Ammon's horn (tissue), 1 donor: ENCODE results near the gene CDK17.
"Not testable (repeated sequence)": the region's sequence is repeated elsewhere in the genome, so short reads cannot be mapped to it uniquely, and the experiment has no call there.

Source experiments
- DNase-seq: peaks from one replicate; pipeline ENCODE4 v3.0.0-alpha.2; 2016; ENCODE audit warnings: low spot score

The CDK17 gene

DNA sequence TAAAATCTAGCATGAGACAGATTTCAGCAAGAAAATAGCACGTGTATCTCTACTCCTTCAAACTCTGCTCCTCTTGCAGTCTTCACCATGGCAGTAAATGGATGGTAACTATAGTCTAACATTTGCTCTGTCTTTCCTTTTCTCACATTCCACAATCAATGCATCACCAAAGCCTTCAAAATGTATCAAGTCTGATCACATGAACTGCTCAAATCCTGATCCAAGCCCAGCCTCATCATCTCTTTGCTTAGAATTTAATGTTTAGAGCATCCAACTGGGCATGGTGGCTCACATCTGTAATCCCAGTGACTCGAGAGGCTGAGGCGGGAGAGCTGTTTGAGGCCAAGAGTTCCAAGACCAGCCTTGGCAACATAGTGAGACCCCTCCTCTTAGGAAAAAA lies 45.9 kb downstream of the CDK17 start:
- DNase-seq = no peak

- DNase-seq = peak; percentile 15
Measured at GRCh38 chr12:96352161-96352835, 47.9 kb downstream of the CDK17 start.

DNA sequence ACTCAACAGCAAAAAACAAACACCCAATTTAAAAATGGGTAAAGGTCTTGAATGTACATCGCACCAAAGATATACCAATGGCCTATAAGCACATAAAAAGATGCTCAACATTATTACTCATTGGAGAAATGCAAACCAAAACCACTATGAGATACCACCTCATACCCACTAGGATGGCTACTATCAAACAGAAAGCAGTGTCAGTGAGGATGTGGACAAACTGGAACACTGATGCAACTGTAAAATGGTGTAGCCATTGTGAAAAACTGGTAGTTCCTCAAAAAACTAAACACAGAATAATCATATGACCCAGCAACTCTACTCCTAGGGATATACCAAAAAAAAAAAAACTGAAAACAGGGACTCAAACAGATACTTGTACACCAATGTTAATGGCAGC lies 49.3 kb downstream of the CDK17 start:
- DNase-seq = no peak

GRCh38 chr12:96347130-96347699 lies 53.0 kb downstream of the CDK17 start:
- DNase-seq = no peak

DNA sequence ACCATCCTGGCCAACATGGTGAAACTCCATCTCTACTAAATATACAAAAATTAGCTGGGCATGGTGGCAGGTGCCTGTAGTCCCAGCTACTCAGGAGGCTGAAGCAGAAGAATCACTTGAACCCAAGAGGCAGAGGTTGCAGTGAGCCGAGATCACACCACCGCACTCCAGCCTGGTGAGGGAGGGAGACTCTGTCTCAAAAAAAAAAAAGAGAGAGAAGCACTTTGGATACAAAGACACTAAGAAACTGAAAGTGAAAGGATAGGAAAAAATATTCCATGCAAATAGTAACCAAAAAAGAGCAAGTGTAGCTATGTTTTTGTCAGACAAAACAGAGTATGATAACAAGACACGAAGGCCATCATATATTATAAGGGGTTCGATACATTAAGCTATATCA lies 53.5 kb downstream of the CDK17 start:
- DNase-seq = not testable (repeated sequence)

DNA sequence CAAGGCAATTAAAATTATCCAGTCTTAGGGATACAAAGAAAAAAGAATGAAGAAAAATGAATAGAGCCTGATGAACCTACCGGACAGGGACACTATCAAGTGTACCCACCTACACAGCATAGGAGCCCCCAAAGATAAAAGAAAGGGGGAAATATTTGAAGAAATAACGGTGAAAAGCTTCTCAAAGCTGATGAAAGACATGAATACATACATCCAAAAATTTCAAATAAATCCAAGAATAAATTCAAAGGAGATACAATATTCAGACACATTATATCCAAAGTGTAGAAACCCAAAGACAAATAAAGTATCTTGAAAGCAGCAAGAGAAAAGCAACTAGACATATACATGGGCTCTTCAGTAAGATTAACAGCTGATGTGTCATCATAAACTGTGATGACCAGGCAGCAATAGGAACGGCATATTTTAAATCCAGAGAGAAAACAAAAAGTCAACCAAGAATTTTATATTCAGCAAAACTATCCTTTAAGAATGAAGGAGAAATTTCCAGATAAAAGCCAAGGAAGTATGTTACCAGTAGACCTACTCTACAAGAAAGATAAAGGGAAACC lies 56.0 kb downstream of the CDK17 start:
- DNase-seq = no peak

DNA sequence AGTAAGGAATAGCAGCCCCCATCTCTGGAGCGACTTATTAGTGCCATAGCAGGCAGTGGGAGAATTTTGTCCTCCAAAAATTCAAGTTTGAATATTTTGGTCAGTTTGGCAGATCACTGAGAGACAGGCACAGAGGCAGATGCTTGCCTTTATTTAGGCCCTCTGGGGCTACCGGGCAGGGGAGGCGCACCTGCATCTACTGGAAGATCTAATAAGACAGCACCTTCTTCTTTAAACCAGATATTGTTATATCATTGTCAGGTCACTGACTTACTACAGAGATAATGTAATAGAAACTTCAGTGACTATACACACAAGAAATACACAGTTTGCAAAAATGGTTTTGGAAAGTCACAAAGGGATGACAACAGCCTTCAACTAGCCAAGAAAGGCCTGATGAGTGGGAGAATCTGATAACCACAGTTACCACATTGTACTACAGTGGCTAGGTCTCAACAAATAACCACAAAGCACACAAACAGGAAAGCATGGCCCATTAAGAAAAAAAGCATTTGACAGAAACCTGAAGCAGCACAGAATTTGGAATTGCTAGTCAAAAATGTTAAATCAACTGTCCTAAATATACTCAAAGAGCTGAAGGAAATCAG lies 56.8 kb downstream of the CDK17 start:
- no peak for DNase-seq

GRCh38 chr12:96339666-96340065 lies 60.6 kb downstream of the CDK17 start:
- DNase-seq = not testable (repeated sequence)

DNA sequence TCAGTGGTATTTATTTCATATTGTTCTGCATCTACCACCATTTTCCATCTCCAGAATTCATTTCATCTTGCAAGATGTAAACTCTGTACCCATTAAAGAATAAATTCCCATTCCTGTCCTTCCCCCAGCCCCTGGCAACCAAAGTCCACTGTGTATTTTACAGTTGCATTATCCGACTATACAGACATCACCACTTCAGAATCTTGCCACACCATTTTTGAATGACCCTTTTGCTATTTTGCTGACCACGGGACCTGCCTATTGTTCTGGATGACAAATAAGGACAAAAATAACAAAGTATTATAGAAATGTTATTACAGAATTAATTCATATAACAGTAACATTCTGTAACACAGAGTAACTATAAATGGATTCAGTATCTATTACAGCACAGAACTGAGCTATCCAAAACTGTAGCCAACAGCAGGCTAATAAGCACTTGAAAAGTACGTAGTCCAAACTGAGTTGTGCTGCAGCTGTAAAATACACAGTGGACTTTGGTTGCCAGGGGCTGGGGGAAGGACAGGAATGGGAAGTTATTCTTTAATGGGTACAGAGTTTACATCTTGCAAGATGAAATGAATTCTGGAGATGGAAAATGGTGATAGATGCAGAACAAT lies 61.3 kb downstream of the CDK17 start:
- no peak for DNase-seq

- DNase-seq = no peak
Measured at GRCh38 chr12:96337953-96338352, 62.3 kb downstream of the CDK17 start.

DNA sequence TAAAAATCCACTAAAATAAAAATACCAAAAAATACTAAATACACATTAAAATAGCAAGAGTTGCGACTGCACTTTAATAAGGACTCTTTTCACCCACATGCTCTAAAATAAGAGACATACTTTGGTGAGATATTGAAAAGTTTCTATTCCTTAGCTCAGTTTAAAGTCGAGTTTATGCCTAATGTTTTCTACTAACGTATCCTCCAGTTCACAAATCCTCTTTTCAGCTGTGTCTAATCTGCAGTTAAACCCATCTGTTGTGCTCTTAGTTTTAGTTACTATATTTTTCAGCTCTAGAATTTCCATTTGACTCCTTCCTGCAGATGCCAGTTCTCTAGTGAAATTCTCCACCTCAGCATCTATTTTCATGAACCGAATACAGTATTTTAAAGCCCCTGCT lies 63.8 kb downstream of the CDK17 start:
- DNase-seq = no peak

DNA sequence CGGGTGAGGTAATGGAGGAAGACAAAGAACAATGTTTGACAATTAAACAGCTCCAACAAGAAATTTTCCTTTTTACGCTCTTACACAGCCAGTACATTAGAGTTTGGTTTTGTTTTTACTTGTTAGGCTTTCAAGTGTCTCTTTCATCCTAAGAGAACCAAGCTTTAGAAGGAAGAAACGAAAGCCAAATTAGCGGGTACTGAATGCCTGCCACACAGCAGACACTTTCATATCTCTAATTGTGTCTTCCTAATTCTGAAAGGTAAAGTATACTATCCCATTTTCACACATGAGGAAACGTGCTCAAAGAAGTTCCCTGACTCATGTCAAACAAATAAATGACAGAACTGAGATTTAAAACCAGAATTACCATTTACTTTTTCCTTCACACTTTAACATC lies 65.0 kb downstream of the CDK17 start:
- DNase-seq = no peak

GRCh38 chr12:96334502-96334901 lies 65.7 kb downstream of the CDK17 start:
- DNase-seq = no peak

DNA sequence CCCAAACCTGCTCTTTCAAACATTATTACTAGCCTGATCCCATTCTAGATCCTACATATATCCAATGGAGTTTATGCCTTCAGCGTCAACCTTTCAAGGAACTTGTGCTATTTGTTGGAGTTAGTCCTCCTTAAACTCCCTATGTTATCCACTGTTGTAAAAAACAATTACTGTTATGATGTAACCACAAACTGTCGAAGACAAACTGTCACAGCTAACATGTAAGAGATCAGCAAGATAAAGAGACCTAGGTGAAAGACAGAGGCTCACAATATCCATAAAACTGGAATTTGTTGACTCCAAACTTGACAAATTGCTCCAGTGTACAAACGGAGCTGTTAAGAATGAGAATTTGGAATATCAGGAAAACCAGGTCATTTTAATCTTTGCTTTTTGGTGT lies 70.7 kb downstream of the CDK17 start:
- no peak for DNase-seq

DNA sequence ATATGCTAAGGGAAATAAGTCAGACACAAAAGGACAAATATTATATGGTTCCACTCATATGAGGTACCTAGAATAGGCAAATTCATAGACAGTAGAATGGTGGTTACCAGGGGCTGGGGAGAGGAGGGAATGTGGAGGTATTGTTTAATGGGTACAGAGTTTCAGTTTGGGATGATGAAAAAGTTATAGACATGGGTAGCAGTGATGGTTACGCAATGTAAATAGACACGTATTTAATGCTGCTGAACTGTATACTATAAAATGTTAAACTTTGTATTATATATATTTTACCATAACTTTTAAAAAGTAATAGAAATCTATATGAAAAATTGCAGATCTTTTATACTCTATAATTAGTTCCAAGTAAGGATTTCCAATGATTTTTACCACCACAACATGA lies 71.2 kb downstream of the CDK17 start:
- no peak for DNase-seq

DNA sequence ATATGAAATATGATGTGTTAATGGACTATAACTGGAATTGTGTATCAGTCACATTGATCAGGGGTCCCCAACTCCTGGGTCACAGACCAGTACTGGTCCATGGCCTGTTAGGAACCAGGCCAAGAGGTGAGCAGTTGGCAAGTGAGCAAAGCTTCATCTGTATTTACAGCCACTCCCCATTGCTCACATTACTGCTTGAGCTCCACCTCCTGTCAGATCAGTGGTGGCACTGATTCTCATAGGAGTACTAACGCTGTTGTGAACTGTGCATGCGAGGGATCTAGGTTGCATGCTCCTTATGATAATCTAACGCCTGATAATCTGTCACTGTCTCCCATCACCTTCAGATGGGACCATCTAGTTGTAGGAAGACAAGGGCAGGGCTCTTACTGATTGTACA lies 72.3 kb downstream of the CDK17 start:
- DNase-seq = no peak

- DNase-seq = no peak
Measured at GRCh38 chr12:96327346-96327745, 72.9 kb downstream of the CDK17 start.

- DNase-seq = no peak
Measured at GRCh38 chr12:96326628-96327227, 73.5 kb downstream of the CDK17 start.

GRCh38 chr12:96323906-96324305 lies 76.3 kb downstream of the CDK17 start:
- no peak for DNase-seq

GRCh38 chr12:96322720-96323119 lies 77.5 kb downstream of the CDK17 start:
- no peak for DNase-seq

GRCh38 chr12:96321941-96322340 lies 78.3 kb downstream of the CDK17 start:
- DNase-seq = no peak

- not testable (repeated sequence) for DNase-seq
Measured at GRCh38 chr12:96317801-96318200, 82.4 kb downstream of the CDK17 start.
